ACC112 (cell line): ENCODE measurements around the gene CKLF.

Experiments used
- H2AFZ ChIP-seq: fragments of 200-600 bp; sonication (generic); one replicate; pipeline ENCODE4 v1.6.0; 2017; ENCODE audit warnings: antibody characterized with exemption, low read length; ENCODE audit not compliant: unreplicated experiment
- H3K27ac ChIP-seq: fragments of 200-600 bp; sonication (generic); 2 replicates; pipeline ENCODE4 v1.5.1; 2014; ENCODE audit warnings: low read depth, mild to moderate bottlenecking, antibody characterized with exemption, low read length, moderate library complexity
- H3K27me3 ChIP-seq: fragments of 200-600 bp; sonication (generic); 2 replicates; pipeline ENCODE4 v1.6.1; 2014; ENCODE audit warnings: mild to moderate bottlenecking, antibody characterized with exemption, low read length, moderate library complexity, mixed read lengths; ENCODE audit not compliant: insufficient read depth
- H3K36me3 ChIP-seq: fragments of 200-600 bp; sonication (generic); 2 replicates; pipeline ENCODE4 v1.6.1; 2016; ENCODE audit warnings: mild to moderate bottlenecking, antibody characterized with exemption, low read length, moderate library complexity, mixed read lengths; ENCODE audit not compliant: insufficient read depth
- H3K4me1 ChIP-seq: fragments of 200-600 bp; sonication (generic); one replicate; pipeline ENCODE4 v1.6.1; 2016; ENCODE audit warnings: low read length, mixed read lengths; ENCODE audit not compliant: insufficient read depth, unreplicated experiment, control insufficient read depth
- H3K4me3 ChIP-seq: fragments of 200-600 bp; sonication (generic); 2 replicates; pipeline ENCODE4 v1.5.1; 2014; ENCODE audit warnings: mild to moderate bottlenecking, low read depth, low read length
- H3K79me2 ChIP-seq: fragments of 200-600 bp; sonication (generic); one replicate; pipeline ENCODE4 v1.6.0; 2016; ENCODE audit warnings: low read length; ENCODE audit not compliant: control insufficient read depth, unreplicated experiment, insufficient read depth

CKLF gene

GRCh38 chr16:66529475-66529874 is 22.9 kb upstream of the CKLF start:
- Histone ChIP-seq H3K27ac (no peak overlapping the region), H3K36me3 (peaks cover 2% of the 10 kb centered on the region; the same call in 1 of the 2 replicates), H3K27me3 (no peaks in the 10 kb centered on the region), H3K79me2 (no peaks in the 10 kb centered on the region), H3K4me1 (no peaks in the 10 kb centered on the region), H2AFZ (no peak overlapping the region), H3K4me3 (no peak overlapping the region)

GRCh38 chr16:66534376-66534799 is 18.0 kb upstream of the CKLF start:
- Histone ChIP-seq H3K27ac (no peak overlapping the region), H2AFZ (no peak overlapping the region), H3K79me2 (no peaks in the 10 kb centered on the region), H3K36me3 (peaks cover 4% of the 10 kb centered on the region; the same call in 1 of the 2 replicates), H3K4me3 (no peak overlapping the region), H3K4me1 (no peaks in the 10 kb centered on the region), H3K27me3 (no peaks in the 10 kb centered on the region)

GRCh38 chr16:66536525-66536924 is 15.9 kb upstream of the CKLF start:
- peaks cover 6% of the 10 kb centered on the region; the same call in 1 of the 2 replicates for H3K36me3 ChIP-seq
- no peak overlapping the region for H3K27ac ChIP-seq
- H3K4me1 ChIP-seq: no peaks in the 10 kb centered on the region
- no peak overlapping the region for H2AFZ ChIP-seq
- no peak overlapping the region for H3K4me3 ChIP-seq
- H3K79me2 ChIP-seq: no peaks in the 10 kb centered on the region
- H3K27me3 ChIP-seq: no peaks in the 10 kb centered on the region

- Histone ChIP-seq H3K36me3 (peaks cover 6% of the 10 kb centered on the region; the same call in 1 of the 2 replicates), H3K4me1 (no peaks in the 10 kb centered on the region), H3K27me3 (no peaks in the 10 kb centered on the region), H2AFZ (no peak overlapping the region), H3K27ac (no peak overlapping the region), H3K79me2 (no peaks in the 10 kb centered on the region), H3K4me3 (no peak overlapping the region)
Observed at GRCh38 chr16:66537236-66537635, 15.1 kb upstream of the CKLF start.

- H3K4me1 ChIP-seq: no peaks in the 10 kb centered on the region
- no peaks in the 10 kb centered on the region for H3K79me2 ChIP-seq
- H3K27ac ChIP-seq: no peak overlapping the region
- H3K27me3 ChIP-seq: no peaks in the 10 kb centered on the region
- H2AFZ ChIP-seq: no peak overlapping the region
- H3K4me3 ChIP-seq: no peak overlapping the region
- H3K36me3 ChIP-seq: peaks cover 6% of the 10 kb centered on the region; the same call in 1 of the 2 replicates
Observed at GRCh38 chr16:66538910-66539309, 13.5 kb upstream of the CKLF start.

- H3K27me3 ChIP-seq: no peaks in the 10 kb centered on the region
- peaks cover 6% of the 10 kb centered on the region; the same call in 1 of the 2 replicates for H3K36me3 ChIP-seq
- no peak overlapping the region for H2AFZ ChIP-seq
- H3K79me2 ChIP-seq: no peaks in the 10 kb centered on the region
- H3K27ac ChIP-seq: no peak overlapping the region
- H3K4me1 ChIP-seq: no peaks in the 10 kb centered on the region
- no peak overlapping the region for H3K4me3 ChIP-seq
Observed at GRCh38 chr16:66539623-66540469, 12.5 kb upstream of the CKLF start.

- Histone ChIP-seq H3K36me3 (peaks cover 6% of the 10 kb centered on the region; the same call in 1 of the 2 replicates), H3K4me1 (no peaks in the 10 kb centered on the region), H3K79me2 (no peaks in the 10 kb centered on the region), H3K27ac (no peak overlapping the region), H3K4me3 (no peak overlapping the region), H3K27me3 (no peaks in the 10 kb centered on the region), H2AFZ (no peak overlapping the region)
Observed at GRCh38 chr16:66541388-66542355, 10.7 kb upstream of the CKLF start.

GRCh38 chr16:66542396-66542795 is 10.0 kb upstream of the CKLF start:
- Histone ChIP-seq H3K4me1 (no peaks in the 10 kb centered on the region), H2AFZ (no peak overlapping the region), H3K27me3 (no peaks in the 10 kb centered on the region), H3K79me2 (no peaks in the 10 kb centered on the region), H3K4me3 (no peak overlapping the region), H3K27ac (no peak overlapping the region), H3K36me3 (peaks cover 6% of the 10 kb centered on the region; the same call in 1 of the 2 replicates)

GRCh38 chr16:66543541-66543940 is 8.8 kb upstream of the CKLF start:
- no peaks in the 10 kb centered on the region for H3K79me2 ChIP-seq
- no peak overlapping the region for H3K4me3 ChIP-seq
- H3K27me3 ChIP-seq: no peaks in the 10 kb centered on the region
- H3K4me1 ChIP-seq: peaks cover 3% of the 10 kb centered on the region
- no peak overlapping the region for H2AFZ ChIP-seq
- peaks cover 6% of the 10 kb centered on the region; the same call in 1 of the 2 replicates for H3K36me3 ChIP-seq
- no peak overlapping the region for H3K27ac ChIP-seq

GRCh38 chr16:66544016-66544757 is 8.2 kb upstream of the CKLF start:
- H3K4me3 ChIP-seq: no peak overlapping the region
- H3K36me3 ChIP-seq: peaks cover 4% of the 10 kb centered on the region; the same call in 1 of the 2 replicates
- H3K79me2 ChIP-seq: no peaks in the 10 kb centered on the region
- no peak overlapping the region for H2AFZ ChIP-seq
- no peak overlapping the region for H3K27ac ChIP-seq
- peaks cover 9% of the 10 kb centered on the region for H3K4me1 ChIP-seq
- no peaks in the 10 kb centered on the region for H3K27me3 ChIP-seq
